Endothelial cell of umbilical vein (primary cell): ENCODE data around the gene ZPBP2. TPM values are rescaled to one million over a fixed set of nuclear protein-coding genes. Genes with fewer than 3 reads are reported as not detected.
A peak's percentile ranks its signal among the peaks of the same experiment; 100 is the strongest.

Experiments
- BruUV-seq: library from RNA; stranded (reverse); fragments of 400-500 nt; replicated peaks from 2 replicates; lab custom pipeline; 2021; lab: Mats Ljungman, UMichigan
- CTCF ChIA-PET: fragments of 300-600, 350-600 bp; sonication (Branson Sonifier 250); formaldehyde crosslinking; loops from one replicate; lab custom pipeline; 2021; ENCODE audit warnings: antibody characterized with exemption, inconsistent platforms; lab: Charles Lee
- POLR2A ChIA-PET: fragments of 300-600, 350-600 bp; sonication (Branson Sonifier 250); formaldehyde crosslinking; loops from one replicate; lab custom pipeline; 2021; ENCODE audit warnings: antibody characterized with exemption, inconsistent platforms; lab: Charles Lee
- DNase-seq: peaks from one replicate; pipeline ENCODE4 v3.0.0-alpha.2; 2011; ENCODE audit warnings: low read depth, low spot score
- FAIRE-seq: peaks from 2 replicates; lab custom pipeline; 2011; peaks lifted over from hg19 to GRCh38; lab: Jason Lieb, UNC
- H2AFZ ChIP-seq: 2 replicates; pipeline ENCODE4 v1.6.0; 2012; ENCODE audit warnings: low read depth, low read length, control low read depth, inconsistent platforms
- H3K27ac ChIP-seq: 2 replicates; pipeline ENCODE4 v1.5.1; 2011; ENCODE audit warnings: low read depth, mild to moderate bottlenecking, control low read depth, low read length, moderate library complexity; ENCODE audit not compliant: insufficient read depth
- H3K27me3 ChIP-seq, 2 experiments: 2 replicates each; pipeline versions ENCODE4 v1.6.0 to v1.6.1; 2011; ENCODE audit warnings: low read length in 2 of 2, mixed read lengths in 1 of 2; ENCODE audit not compliant: control insufficient read depth in 2 of 2, insufficient read depth in 2 of 2
- H3K36me3 ChIP-seq, 2 experiments: 2 replicates in 1 of 2; 3 replicates in 1 of 2; pipeline ENCODE4 v1.5.1; 2011; ENCODE audit warnings: low read length in 2 of 2, mild to moderate bottlenecking in 1 of 2, moderate library complexity in 1 of 2; ENCODE audit not compliant: control insufficient read depth in 2 of 2, insufficient read depth in 2 of 2; ENCODE audit errors: extremely low read depth in 1 of 2
- H3K4me1 ChIP-seq: 3 replicates; pipeline ENCODE4 v1.5.1; 2011; ENCODE audit warnings: mild to moderate bottlenecking, low read length; ENCODE audit not compliant: control insufficient read depth, insufficient read depth; ENCODE audit errors: extremely low read depth
- H3K4me2 ChIP-seq: 2 replicates; pipeline ENCODE4 v1.6.1; 2011; ENCODE audit warnings: low read length, control low read depth, mixed read lengths; ENCODE audit not compliant: insufficient read depth
- H3K4me3 ChIP-seq, 3 experiments: fragments of 200-600 bp in 1 of 3; sonication (generic), shearing (Covaris generic) in 1 of 3; replicated peaks in 1 of 3; 2 replicates each; pipeline ENCODE4 v1.5.1; 2011 to 2016; ENCODE audit warnings: control low read depth in 3 of 3, low read length in 3 of 3, mild to moderate bottlenecking in 2 of 3, inconsistent platforms in 1 of 3, low read depth in 1 of 3, moderate library complexity in 1 of 3; ENCODE audit not compliant: insufficient read depth in 1 of 3
- H3K79me2 ChIP-seq: 2 replicates; pipeline ENCODE4 v1.6.0; 2012; ENCODE audit warnings: low read length, inconsistent platforms; ENCODE audit not compliant: control insufficient read depth, insufficient read depth
- H3K9ac ChIP-seq: replicated peaks from 2 replicates; pipeline ENCODE3; 2011; ENCODE audit warnings: low read length, control low read depth; ENCODE audit not compliant: insufficient read depth; ENCODE audit errors: extremely low read depth
- H3K9me1 ChIP-seq: replicated peaks from 3 replicates; pipeline ENCODE4 v1.6.0; 2011; ENCODE audit warnings: mild to moderate bottlenecking, low read length; ENCODE audit not compliant: control insufficient read depth, insufficient read depth; ENCODE audit errors: extremely low read depth
- H3K9me3 ChIP-seq: replicated peaks from 2 replicates; pipeline ENCODE4 v1.5.1; 2012; ENCODE audit warnings: low read length, inconsistent platforms; ENCODE audit not compliant: control insufficient read depth, insufficient read depth
- H4K20me1 ChIP-seq: replicated peaks from 2 replicates; pipeline ENCODE3; 2011; ENCODE audit warnings: mild to moderate bottlenecking, low read length; ENCODE audit not compliant: control insufficient read depth, insufficient read depth; ENCODE audit errors: extremely low read depth
- EZH2 ChIP-seq: IDR thresholded peaks from 2 replicates; pipeline ENCODE4 v1.6.1; 2012; ENCODE audit warnings: borderline replicate concordance, low read depth, mild to moderate bottlenecking, moderate library complexity, low read length, inconsistent platforms; ENCODE audit not compliant: severe bottlenecking
- FOS ChIP-seq: IDR thresholded peaks from 2 replicates; pipeline ENCODE4 v1.6.1; 2011; ENCODE audit warnings: mild to moderate bottlenecking, low read length, moderate library complexity, borderline replicate concordance; ENCODE audit not compliant: insufficient read depth
- GATA2 ChIP-seq: IDR thresholded peaks from 2 replicates; pipeline ENCODE4 v1.7.0; 2011; ENCODE audit warnings: low read depth, mild to moderate bottlenecking, moderate library complexity, mixed read lengths, low read length; ENCODE audit not compliant: insufficient read length, insufficient read depth
- JUN ChIP-seq: IDR thresholded peaks from 2 replicates; pipeline ENCODE4 v1.6.1; 2011; ENCODE audit warnings: borderline replicate concordance, low read depth; ENCODE audit not compliant: insufficient read length, insufficient read depth
- MYC ChIP-seq: IDR thresholded peaks from one replicate; pipeline ENCODE4 v1.6.1; 2011; ENCODE audit warnings: mild to moderate bottlenecking, low read depth, low read length
- POLR2A ChIP-seq: IDR thresholded peaks from 2 replicates; pipeline ENCODE4 v1.6.1; 2012; ENCODE audit warnings: low read depth, mild to moderate bottlenecking, control low read depth, low read length
- dilution Hi-C: fragments of 300-500 bp; cut with MboI; formaldehyde crosslinking; loops from one replicate; pipeline ENCODE4 v1.15.0; 2019; ENCODE audit warnings: low sequenced_read_pairs; ENCODE audit not compliant: extremely low pct_ligation_motif_present
- intact Hi-C: fragments of 100-400 bp; cut with micrococcal nuclease; formaldehyde crosslinking; loops from one replicate; pipeline ENCODE4 v1.10.0; 2022
- polyA plus RNA-seq, 4 experiments: library from polyadenylated mRNA; depleted of rRNA in 3 of 4; stranded (reverse) in 3 of 4; unstranded in 1 of 4; fragments of >200 nt; gene quantifications; 2 replicates each; pipeline versions ENCODE4 v1.2.1 to v1.2.3, GENCODE V29; 2011 to 2012; ENCODE audit warnings: missing spikeins in 1 of 4
- total RNA-seq: library from RNA; stranded (reverse); gene quantifications from 2 replicates; pipeline ENCODE4 v1.2.3, GENCODE V29; 2021
- TF ChIP-seq, protein P1 (sequence below), 2 donors: IDR thresholded peaks; 1 replicate in 1 of 2; 2 replicates in 1 of 2; pipeline ENCODE4 v1.5.1; 2011; ENCODE audit warnings: low read length in 2 of 2, mild to moderate bottlenecking in 2 of 2, moderate library complexity in 2 of 2, control low read depth in 1 of 2, inconsistent platforms in 1 of 2, low read depth in 1 of 2; ENCODE audit not compliant: insufficient read depth in 1 of 2; ENCODE audit errors: extremely low read depth in 1 of 2

ZPBP2 gene
- total and polyA plus RNA-seq, 2 donors (not counting 3 experiments of a cell fraction or from before 2014, with no cell fraction given) = not detected

DNA sequence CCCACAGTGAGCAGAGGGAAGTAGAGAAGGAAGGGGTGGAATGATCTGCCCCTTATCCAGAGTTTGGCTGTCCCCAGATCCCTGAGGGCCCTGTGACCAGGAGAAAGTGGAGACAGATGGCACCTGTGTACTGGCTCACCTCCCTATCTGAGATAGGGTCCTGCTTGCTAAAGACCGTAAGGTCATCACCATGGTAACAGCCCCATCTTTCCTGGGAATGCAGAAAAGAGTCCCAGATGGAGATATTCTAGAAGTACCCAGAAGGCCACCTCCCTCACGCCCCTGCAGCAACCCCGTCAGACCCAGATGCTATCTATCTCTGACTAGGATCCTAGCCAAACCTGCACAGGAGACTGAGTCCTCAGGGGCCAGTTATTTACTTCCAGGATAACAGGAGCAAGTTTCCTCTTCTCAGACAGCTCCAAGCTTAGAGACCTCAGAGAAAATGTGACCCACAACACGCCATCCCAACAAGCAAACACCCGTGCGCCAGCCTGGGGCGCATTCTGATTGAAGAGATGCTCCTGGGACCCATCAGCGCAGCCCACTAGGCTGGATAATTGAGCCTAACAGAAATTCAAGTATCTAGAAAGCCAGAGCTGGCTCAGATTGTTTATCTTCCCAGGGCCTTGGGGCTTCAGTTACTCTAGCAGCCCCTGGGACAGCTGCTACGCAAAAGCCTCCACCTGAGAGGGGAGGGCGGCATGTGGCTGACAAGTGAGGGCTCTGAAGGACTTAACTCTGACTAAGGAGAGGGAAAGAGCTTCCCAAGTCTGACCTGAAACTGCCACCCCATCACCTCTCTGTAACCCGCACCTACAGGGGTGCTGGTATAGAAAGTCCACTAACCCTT is 57.5 kb downstream of the ZPBP2 start:
- intact Hi-C loops (loop anchor here (2.0 kb wide), 1 partner anchor 55 kb away; the partner anchor contains the start of gene PSMD3), dilution Hi-C loops (no loop called here)
- Histone ChIP-seq H3K9ac (no peak overlapping the region), H3K4me3 (no peak overlapping the region), H3K4me1 (peaks cover 43% of the 10 kb centered on the region), H3K79me2 (peaks cover 24% of the 10 kb centered on the region), H3K27ac (no peak overlapping the region), H3K9me3 (no peaks in the 10 kb centered on the region), H3K4me2 (no peak overlapping the region), H3K36me3 (peaks cover 3 to 28% of the 10 kb centered on the region in 2 experiments), H4K20me1 (no peaks in the 10 kb centered on the region), H3K9me1 (no peaks in the 10 kb centered on the region), H3K27me3 (no peaks in the 10 kb centered on the region), H2AFZ (no peak overlapping the region)
- DNase-seq (no peak), FAIRE-seq (no peak)
- ChIA-PET POLR2A (no interaction called here), CTCF (interaction anchor here (1.0 to 2.2 kb wide), 3 partner anchors 10 to 33 kb away, joined by 3 to 9 read pairs (median 4); no protein-coding TSS in a partner anchor)
- TF ChIP-seq EZH2 (no peak), POLR2A (no peak), GATA2 (no peak), FOS (no peak), MYC (no peak), JUN (no peak)
- no TSS peak for BruUV-seq

GRCh38 chr17:39926135-39926587 is 58.2 kb downstream of the ZPBP2 start:
- Histone ChIP-seq H3K4me3 (peak overlapping the region in 1 of 3 experiments; percentile 55), H2AFZ (no peak overlapping the region), H3K9ac (no peak overlapping the region), H3K9me1 (no peaks in the 10 kb centered on the region), H3K27me3 (no peaks in the 10 kb centered on the region), H3K9me3 (no peaks in the 10 kb centered on the region), H4K20me1 (no peaks in the 10 kb centered on the region), H3K4me2 (peak overlapping the region; percentile 80), H3K79me2 (peaks cover 24% of the 10 kb centered on the region), H3K4me1 (peaks cover 43% of the 10 kb centered on the region), H3K27ac (no peak overlapping the region), H3K36me3 (peaks cover 3 to 24% of the 10 kb centered on the region in 2 experiments)
- intact Hi-C loops = loop anchor here (2.0 kb wide), 1 partner anchor 55 kb away; the partner anchor contains the start of gene PSMD3
- ChIA-PET POLR2A (no interaction called here), CTCF (interaction anchor here (1.1 to 2.2 kb wide), 2 partner anchors 32 to 55 kb away, joined by 3 to 9 read pairs; partner anchors contain the start of gene PSMD3)
- TF ChIP-seq, protein P1, sequence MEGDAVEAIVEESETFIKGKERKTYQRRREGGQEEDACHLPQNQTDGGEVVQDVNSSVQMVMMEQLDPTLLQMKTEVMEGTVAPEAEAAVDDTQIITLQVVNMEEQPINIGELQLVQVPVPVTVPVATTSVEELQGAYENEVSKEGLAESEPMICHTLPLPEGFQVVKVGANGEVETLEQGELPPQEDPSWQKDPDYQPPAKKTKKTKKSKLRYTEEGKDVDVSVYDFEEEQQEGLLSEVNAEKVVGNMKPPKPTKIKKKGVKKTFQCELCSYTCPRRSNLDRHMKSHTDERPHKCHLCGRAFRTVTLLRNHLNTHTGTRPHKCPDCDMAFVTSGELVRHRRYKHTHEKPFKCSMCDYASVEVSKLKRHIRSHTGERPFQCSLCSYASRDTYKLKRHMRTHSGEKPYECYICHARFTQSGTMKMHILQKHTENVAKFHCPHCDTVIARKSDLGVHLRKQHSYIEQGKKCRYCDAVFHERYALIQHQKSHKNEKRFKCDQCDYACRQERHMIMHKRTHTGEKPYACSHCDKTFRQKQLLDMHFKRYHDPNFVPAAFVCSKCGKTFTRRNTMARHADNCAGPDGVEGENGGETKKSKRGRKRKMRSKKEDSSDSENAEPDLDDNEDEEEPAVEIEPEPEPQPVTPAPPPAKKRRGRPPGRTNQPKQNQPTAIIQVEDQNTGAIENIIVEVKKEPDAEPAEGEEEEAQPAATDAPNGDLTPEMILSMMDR (IDR thresholded peaks at IDR 0.05; ENCODE audit: extremely low read depth in 1 of 2, insufficient read depth in 1 of 2, low read depth in 1 of 2, low read length in 2 of 2) = no peak
- dilution Hi-C loops = no loop called here
- no peak for DNase-seq
- FAIRE-seq = peak; percentile 70
- no TSS peak for BruUV-seq
